ENCODE results near the gene TNFRSF14.

The TNFRSF14 gene

GRCh38 chr1:2556277-2556677, at the start of gene TNFRSF14:
TSS of gene TNFRSF14 (plus strand) at chr1:2556371. CDS start at chr1:2556665, 294 bp downstream.
- no peak for TF ChIP-seq ELF4 (IDR thresholded peaks at IDR 0.05)
- no peak for TF ChIP-seq FOXM1 (IDR thresholded peaks at IDR 0.05; ENCODE audit: borderline replicate concordance)
- no peak for TF ChIP-seq PKNOX1 (IDR thresholded peaks at IDR 0.05)
- no peak for TF ChIP-seq SUZ12 (IDR thresholded peaks at IDR 0.05)
- TF ChIP-seq FOXK2 (IDR thresholded peaks at IDR 0.05) = no peak
- ChIA-PET POLR2A (interaction anchor here (1.0 kb wide), 1 partner anchor 29 kb away, joined by 3 read pairs; no protein-coding TSS in a partner anchor), CTCF (no interaction called here)
- no peak for DNase-seq (ENCODE audit: extremely low spot score)

GRCh38 chr1:2506901-2507565, 49.1 kb upstream of the TNFRSF14 start:
- DNase-seq (ENCODE audit: extremely low spot score) = no peak
- POLR2A ChIA-PET = interaction anchor here (0.6 to 1.3 kb wide), 5 partner anchors 8 to 85 kb away, joined by 3 to 5 read pairs (median 3); partner anchors contain the start of gene PANK4
- TF ChIP-seq FOXM1 (IDR thresholded peaks at IDR 0.05; ENCODE audit: borderline replicate concordance) (no peak), FOXA1 (IDR thresholded peaks at IDR 0.05) (no peak), PKNOX1 (IDR thresholded peaks at IDR 0.05) (no peak), CTBP1 (IDR thresholded peaks at IDR 0.05; ENCODE audit: borderline replicate concordance) (no peak), NFRKB (IDR thresholded peaks at IDR 0.05) (no peak), SUZ12 (IDR thresholded peaks at IDR 0.05) (no peak), L3MBTL2 (conservative IDR thresholded peaks at IDR 0.05) (no peak), TARDBP (IDR thresholded peaks at IDR 0.05) (no peak), BHLHE40 (IDR thresholded peaks at IDR 0.05; ENCODE audit: borderline replicate concordance) (no peak), SP1 (IDR thresholded peaks at IDR 0.05) (no peak), HDGF (IDR thresholded peaks at IDR 0.05; ENCODE audit: borderline replicate concordance) (no peak)
- CTCF ChIA-PET = no interaction called here

- ChIA-PET CTCF (no interaction called here), POLR2A (interaction anchor here (0.8 to 1.3 kb wide), 2 partner anchors 9 to 18 kb away, joined by 4 to 5 read pairs; partner anchors contain the start of gene PANK4)
- no peak for TF ChIP-seq SP1 (IDR thresholded peaks at IDR 0.05)
- TF ChIP-seq CTBP1 (IDR thresholded peaks at IDR 0.05; ENCODE audit: borderline replicate concordance) = no peak
- no peak for TF ChIP-seq PKNOX1 (IDR thresholded peaks at IDR 0.05)
- no peak for TF ChIP-seq LEF1 (IDR thresholded peaks at IDR 0.05; ENCODE audit: borderline replicate concordance)
- no peak for TF ChIP-seq BHLHE40 (IDR thresholded peaks at IDR 0.05; ENCODE audit: borderline replicate concordance)
- no peak for TF ChIP-seq ZNF384 (IDR thresholded peaks at IDR 0.05)
- TF ChIP-seq FOXA1 (IDR thresholded peaks at IDR 0.05) = no peak
- no peak for TF ChIP-seq FOXM1 (IDR thresholded peaks at IDR 0.05; ENCODE audit: borderline replicate concordance)
- no peak for TF ChIP-seq L3MBTL2 (conservative IDR thresholded peaks at IDR 0.05)
- TF ChIP-seq NFRKB (IDR thresholded peaks at IDR 0.05) = no peak
- no peak for DNase-seq (ENCODE audit: extremely low spot score)
Measured at GRCh38 chr1:2507744-2508155, 48.4 kb upstream of the TNFRSF14 start.

GRCh38 chr1:2508180-2508579, 48.0 kb upstream of the TNFRSF14 start:
- TF ChIP-seq FOXM1 (IDR thresholded peaks at IDR 0.05; ENCODE audit: borderline replicate concordance) = no peak
- no peak for TF ChIP-seq ZNF384 (IDR thresholded peaks at IDR 0.05)
- TF ChIP-seq HDGF (IDR thresholded peaks at IDR 0.05; ENCODE audit: borderline replicate concordance) = no peak
- no peak for TF ChIP-seq SP1 (IDR thresholded peaks at IDR 0.05)
- no peak for TF ChIP-seq ELF4 (IDR thresholded peaks at IDR 0.05)
- TF ChIP-seq SUZ12 (IDR thresholded peaks at IDR 0.05) = no peak
- no peak for TF ChIP-seq LEF1 (IDR thresholded peaks at IDR 0.05; ENCODE audit: borderline replicate concordance)
- no peak for TF ChIP-seq CTBP1 (IDR thresholded peaks at IDR 0.05; ENCODE audit: borderline replicate concordance)
- no peak for TF ChIP-seq FOXA1 (IDR thresholded peaks at IDR 0.05)
- TF ChIP-seq ARNT (IDR thresholded peaks at IDR 0.05) = no peak
- no peak for TF ChIP-seq FOXK2 (IDR thresholded peaks at IDR 0.05)
- TF ChIP-seq PKNOX1 (IDR thresholded peaks at IDR 0.05) = no peak
- no peak for TF ChIP-seq BHLHE40 (IDR thresholded peaks at IDR 0.05; ENCODE audit: borderline replicate concordance)
- no peak for TF ChIP-seq L3MBTL2 (conservative IDR thresholded peaks at IDR 0.05)
- TF ChIP-seq TARDBP (IDR thresholded peaks at IDR 0.05) = no peak
- TF ChIP-seq NFRKB (IDR thresholded peaks at IDR 0.05) = no peak
- no peak for DNase-seq (ENCODE audit: extremely low spot score)
- CTCF ChIA-PET = no interaction called here
- POLR2A ChIA-PET = interaction anchor here (0.8 kb wide), 1 partner anchor 9 kb away, joined by 4 read pairs; no protein-coding TSS in a partner anchor

GRCh38 chr1:2508751-2509150, 47.4 kb upstream of the TNFRSF14 start:
- POLR2A ChIA-PET = no interaction called here
- no peak for TF ChIP-seq L3MBTL2 (conservative IDR thresholded peaks at IDR 0.05)
- no peak for TF ChIP-seq LEF1 (IDR thresholded peaks at IDR 0.05; ENCODE audit: borderline replicate concordance)
- no peak for TF ChIP-seq CTBP1 (IDR thresholded peaks at IDR 0.05; ENCODE audit: borderline replicate concordance)
- no peak for TF ChIP-seq SP1 (IDR thresholded peaks at IDR 0.05)
- TF ChIP-seq PKNOX1 (IDR thresholded peaks at IDR 0.05) = no peak
- TF ChIP-seq TARDBP (IDR thresholded peaks at IDR 0.05) = no peak
- TF ChIP-seq FOXM1 (IDR thresholded peaks at IDR 0.05; ENCODE audit: borderline replicate concordance) = no peak
- TF ChIP-seq HDGF (IDR thresholded peaks at IDR 0.05; ENCODE audit: borderline replicate concordance) = no peak
- no peak for TF ChIP-seq ARNT (IDR thresholded peaks at IDR 0.05)
- TF ChIP-seq SUZ12 (IDR thresholded peaks at IDR 0.05) = no peak
- TF ChIP-seq NFRKB (IDR thresholded peaks at IDR 0.05) = no peak
- no peak for TF ChIP-seq FOXK2 (IDR thresholded peaks at IDR 0.05)
- no peak for TF ChIP-seq ZNF384 (IDR thresholded peaks at IDR 0.05)
- no peak for TF ChIP-seq FOXA1 (IDR thresholded peaks at IDR 0.05)
- TF ChIP-seq ELF4 (IDR thresholded peaks at IDR 0.05) = no peak
- TF ChIP-seq BHLHE40 (IDR thresholded peaks at IDR 0.05; ENCODE audit: borderline replicate concordance) = no peak
- DNase-seq (ENCODE audit: extremely low spot score) = no peak
- CTCF ChIA-PET = no interaction called here
